LNCAP (cell line): ENCODE data around the gene ELAC1.

Experiments
- TF ChIP-seq, protein P1 (sequence below): fragments of 450-650 bp; IDR thresholded peaks from 2 replicates; pipeline ENCODE4 v1.5.1; 2017; ENCODE audit warnings: mild to moderate bottlenecking

The ELAC1 gene

GRCh38 chr18:50953822-50954221 lies 14.0 kb upstream of the ELAC1 start:
- TF ChIP-seq, protein P1, sequence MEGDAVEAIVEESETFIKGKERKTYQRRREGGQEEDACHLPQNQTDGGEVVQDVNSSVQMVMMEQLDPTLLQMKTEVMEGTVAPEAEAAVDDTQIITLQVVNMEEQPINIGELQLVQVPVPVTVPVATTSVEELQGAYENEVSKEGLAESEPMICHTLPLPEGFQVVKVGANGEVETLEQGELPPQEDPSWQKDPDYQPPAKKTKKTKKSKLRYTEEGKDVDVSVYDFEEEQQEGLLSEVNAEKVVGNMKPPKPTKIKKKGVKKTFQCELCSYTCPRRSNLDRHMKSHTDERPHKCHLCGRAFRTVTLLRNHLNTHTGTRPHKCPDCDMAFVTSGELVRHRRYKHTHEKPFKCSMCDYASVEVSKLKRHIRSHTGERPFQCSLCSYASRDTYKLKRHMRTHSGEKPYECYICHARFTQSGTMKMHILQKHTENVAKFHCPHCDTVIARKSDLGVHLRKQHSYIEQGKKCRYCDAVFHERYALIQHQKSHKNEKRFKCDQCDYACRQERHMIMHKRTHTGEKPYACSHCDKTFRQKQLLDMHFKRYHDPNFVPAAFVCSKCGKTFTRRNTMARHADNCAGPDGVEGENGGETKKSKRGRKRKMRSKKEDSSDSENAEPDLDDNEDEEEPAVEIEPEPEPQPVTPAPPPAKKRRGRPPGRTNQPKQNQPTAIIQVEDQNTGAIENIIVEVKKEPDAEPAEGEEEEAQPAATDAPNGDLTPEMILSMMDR, result no peak

- TF ChIP-seq, protein P1, result no peak
Observed at GRCh38 chr18:50955253-50955652, 12.6 kb upstream of the ELAC1 start.

- TF ChIP-seq, protein P1, result no peak
Observed at GRCh38 chr18:50956116-50956515, 11.7 kb upstream of the ELAC1 start.

DNA sequence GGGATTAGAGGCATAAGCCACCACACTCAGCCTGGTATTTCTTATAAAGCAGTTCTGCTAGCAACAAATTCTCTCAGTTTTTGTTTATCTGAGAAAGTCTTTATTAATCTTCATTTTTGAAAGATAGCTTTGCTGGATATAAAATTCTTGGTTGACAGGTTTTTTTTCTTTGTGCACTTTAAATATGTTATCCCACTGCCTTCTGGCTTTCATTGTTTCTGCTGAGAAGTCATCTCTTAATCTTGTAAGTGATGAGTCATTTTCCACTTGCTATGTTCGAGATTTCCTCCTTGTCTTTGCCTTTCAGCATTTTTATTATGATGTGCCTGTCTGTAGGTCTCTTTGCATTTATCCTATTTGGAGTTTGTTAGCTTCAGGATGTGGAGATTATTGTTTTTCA lies 5.9 kb upstream of the ELAC1 start:
- TF ChIP-seq, protein P1, result no peak

DNA sequence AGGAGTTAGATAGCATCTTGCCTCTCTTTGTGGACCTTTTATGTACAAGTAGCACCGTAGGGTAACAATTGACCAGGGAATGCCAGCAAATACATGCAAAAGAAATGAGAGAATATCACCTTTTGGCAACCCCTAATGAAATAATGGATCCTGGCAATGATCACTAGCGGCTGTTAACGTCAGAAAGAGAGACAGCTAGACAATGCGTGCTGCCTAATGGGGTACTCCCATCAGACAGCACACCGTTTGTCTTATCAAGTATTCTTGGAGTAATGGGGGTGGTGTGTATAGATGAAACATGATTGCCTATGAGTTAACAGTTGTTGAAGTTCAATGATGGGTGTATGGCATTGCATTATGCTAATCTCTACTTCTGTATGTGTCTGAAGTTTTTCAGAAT lies 1.6 kb downstream of the ELAC1 start:
- TF ChIP-seq, protein P1, result no peak

DNA sequence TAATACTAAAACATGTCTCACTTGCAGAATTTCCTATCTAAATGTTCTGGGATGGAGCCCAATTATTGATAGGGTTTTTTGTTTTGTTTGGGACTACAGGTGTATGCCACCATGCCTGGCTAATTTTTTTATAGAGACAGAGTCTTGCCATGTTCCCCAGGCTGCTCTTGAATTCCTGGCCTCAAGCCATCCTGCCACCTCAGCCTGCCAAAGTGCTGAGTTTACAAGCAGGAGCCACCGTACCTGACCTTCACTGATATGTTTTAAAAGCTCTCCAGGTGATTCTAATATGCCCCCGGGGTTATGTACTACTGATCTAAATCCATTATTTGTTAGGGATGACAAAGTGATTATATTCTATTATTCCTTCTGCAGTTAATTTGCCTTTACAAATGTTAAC lies 2.2 kb downstream of the ELAC1 start:
- TF ChIP-seq, protein P1, result no peak

DNA sequence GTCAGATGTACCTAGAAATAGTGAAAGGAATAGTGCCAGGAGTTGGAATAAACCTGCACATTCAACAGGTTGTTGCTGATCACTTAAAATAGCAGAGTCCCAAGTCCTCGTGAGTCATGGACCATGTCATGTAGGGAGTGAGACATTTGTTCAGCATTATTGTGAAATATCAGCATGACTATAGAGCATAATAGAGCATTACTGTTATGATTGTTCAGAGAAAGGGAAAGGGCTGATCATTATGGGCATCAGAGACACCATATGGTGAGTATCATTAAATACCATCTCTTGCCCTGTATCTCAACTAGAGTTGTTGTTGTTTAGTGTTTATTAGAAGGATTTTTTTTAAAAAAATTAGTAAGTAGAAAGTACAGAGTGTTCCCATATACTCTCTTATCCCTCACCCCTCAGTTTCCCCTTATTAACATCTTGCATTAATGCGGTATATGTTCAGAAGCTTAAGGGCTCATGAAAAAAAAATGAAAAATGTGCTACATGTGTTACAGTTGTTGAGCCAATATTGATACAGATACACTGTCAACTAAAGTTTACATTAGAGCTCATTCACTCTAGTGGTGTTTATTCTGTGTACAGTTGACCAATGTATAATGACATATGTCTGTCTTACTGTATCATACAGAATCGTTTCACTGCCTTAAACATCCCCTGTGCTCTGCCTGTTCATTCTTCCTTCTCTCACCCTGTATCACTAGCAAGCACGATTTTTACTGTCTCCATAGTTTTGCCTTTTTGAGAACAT lies 5.7 kb downstream of the ELAC1 start:
- TF ChIP-seq, protein P1, result no peak
